Measurements from ENCODE around the gene ACLY. TPM values are rescaled to one million over a fixed set of nuclear protein-coding genes. Genes with fewer than 3 reads are reported as not detected.
"Not testable (repeated sequence)": the region's sequence is repeated elsewhere in the genome, so short reads cannot be mapped to it uniquely, and the experiment has no call there.

ACLY gene
- total RNA-seq, 2 experiments from 2014 or later: 142 to 153 TPM

GRCh38 chr17:41839448-41839847, 79.3 kb downstream of the ACLY start:
- H3K4me3 Mint-ChIP-seq; H3K36me3 Mint-ChIP-seq; ATAC-seq (ENCODE audit: low read depth); DNase-seq; H3K27ac Mint-ChIP-seq; H3K9me3 Mint-ChIP-seq; POLR2A ChIA-PET: not testable (repeated sequence)
- H3K27me3 Mint-ChIP-seq: peaks cover 13% of the 10 kb centered on the region
- H3K4me1 Mint-ChIP-seq: peaks cover 13% of the 10 kb centered on the region

- POLR2A ChIA-PET: no interaction called here
- peaks cover 16% of the 10 kb centered on the region for H3K4me1 Mint-ChIP-seq
- peak within 1 kb of the TSS; percentile 81 for H3K4me3 Mint-ChIP-seq
- DNase-seq: no peak
- no peak for ATAC-seq (ENCODE audit: low read depth)
- H3K27me3 Mint-ChIP-seq: peaks cover 13% of the 10 kb centered on the region
- H3K36me3 Mint-ChIP-seq: peaks cover under 1% of the 10 kb centered on the region
- H3K27ac Mint-ChIP-seq: no peak within 1 kb of the TSS
- H3K9me3 Mint-ChIP-seq: no peaks in the 10 kb centered on the region
These were observed 80.8 kb downstream of the ACLY start, which contains the start of gene KLHL10 for GRCh38 chr17:41837761-41838538. Gene KLHL10 (plus strand): TSS chr17:41837825. CDS start chr17:41837933, 108 bp downstream.

GRCh38 chr17:41836550-41837196, 82.1 kb downstream of the ACLY start:
- DNase-seq (no peak), ATAC-seq (ENCODE audit: low read depth) (no peak)
- H3K27me3 Mint-ChIP-seq: peaks cover 13% of the 10 kb centered on the region
- H3K27ac Mint-ChIP-seq: peak overlapping the region; percentile 51
- POLR2A ChIA-PET: no interaction called here
- H3K36me3 Mint-ChIP-seq: peaks cover 5% of the 10 kb centered on the region
- peak overlapping the region; percentile 81 for H3K4me3 Mint-ChIP-seq
- peaks cover 16% of the 10 kb centered on the region for H3K4me1 Mint-ChIP-seq
- no peaks in the 10 kb centered on the region for H3K9me3 Mint-ChIP-seq

GRCh38 chr17:41835800-41836549, 82.8 kb downstream of the ACLY start, which contains the start of gene NT5C3B:
Gene NT5C3B (minus strand): TSS chr17:41836232. CDS start chr17:41836193, 39 bp downstream.
- ATAC-seq (ENCODE audit: low read depth): peak; percentile 78
- Mint-ChIP-seq H3K9me3 (no peaks in the 10 kb centered on the region), H3K27me3 (peaks cover 13% of the 10 kb centered on the region), H3K36me3 (peaks cover 9% of the 10 kb centered on the region), H3K4me1 (peaks cover 16% of the 10 kb centered on the region), H3K27ac (peak within 1 kb of the TSS; percentile 55), H3K4me3 (peak within 1 kb of the TSS; percentile 85)
- POLR2A ChIA-PET: no interaction called here
- DNase-seq: peak; percentile 76

- POLR2A ChIA-PET: no interaction called here
- ATAC-seq (ENCODE audit: low read depth): peak; percentile 12
These were observed 83.4 kb downstream of the ACLY start for GRCh38 chr17:41835214-41835799.

GRCh38 chr17:41829961-41830360, 88.8 kb downstream of the ACLY start:
- H3K27me3 Mint-ChIP-seq; H3K4me1 Mint-ChIP-seq; H3K4me3 Mint-ChIP-seq; H3K9me3 Mint-ChIP-seq; H3K27ac Mint-ChIP-seq; POLR2A ChIA-PET; ATAC-seq (ENCODE audit: low read depth); DNase-seq: not testable (repeated sequence)
- peaks cover 13% of the 10 kb centered on the region for H3K36me3 Mint-ChIP-seq

More at GRCh38 chr17:41835214-41835799, 83.4 kb downstream of the ACLY start:
- no peak for DNase-seq
- Mint-ChIP-seq H3K4me1 (peaks cover 16% of the 10 kb centered on the region), H3K4me3 (peak overlapping the region; percentile 85), H3K9me3 (no peaks in the 10 kb centered on the region), H3K36me3 (peaks cover 11% of the 10 kb centered on the region), H3K27me3 (peaks cover 13% of the 10 kb centered on the region), H3K27ac (peak overlapping the region; percentile 55)

GRCh38 chr17:41825175-41825845, 93.4 kb downstream of the ACLY start:
- POLR2A ChIA-PET: no interaction called here
- ATAC-seq (ENCODE audit: low read depth): no peak
- Mint-ChIP-seq H3K27me3 (no peaks in the 10 kb centered on the region), H3K36me3 (peaks cover 2% of the 10 kb centered on the region), H3K27ac (no peak overlapping the region), H3K4me3 (no peak overlapping the region), H3K4me1 (no peaks in the 10 kb centered on the region), H3K9me3 (no peaks in the 10 kb centered on the region)
- DNase-seq: no peak

- POLR2A ChIA-PET: no interaction called here
These were observed 94.7 kb downstream of the ACLY start for GRCh38 chr17:41824086-41824485.

GRCh38 chr17:41823580-41823979, 95.2 kb downstream of the ACLY start:
- no peak for ATAC-seq (ENCODE audit: low read depth)
- Mint-ChIP-seq H3K27ac (no peak overlapping the region), H3K36me3 (peaks cover 2% of the 10 kb centered on the region), H3K4me3 (no peak overlapping the region), H3K4me1 (no peaks in the 10 kb centered on the region), H3K27me3 (no peaks in the 10 kb centered on the region), H3K9me3 (no peaks in the 10 kb centered on the region)
- DNase-seq: no peak
- POLR2A ChIA-PET: no interaction called here

More at GRCh38 chr17:41824086-41824485, 94.7 kb downstream of the ACLY start:
- no peak for ATAC-seq (ENCODE audit: low read depth)
- DNase-seq: no peak
- H3K36me3 Mint-ChIP-seq: peaks cover 2% of the 10 kb centered on the region
- H3K27ac Mint-ChIP-seq: no peak overlapping the region
- H3K4me1 Mint-ChIP-seq: no peaks in the 10 kb centered on the region
- H3K9me3 Mint-ChIP-seq: no peaks in the 10 kb centered on the region
- H3K27me3 Mint-ChIP-seq: no peaks in the 10 kb centered on the region
- no peak overlapping the region for H3K4me3 Mint-ChIP-seq

GRCh38 chr17:41823141-41823524, 95.6 kb downstream of the ACLY start:
- POLR2A ChIA-PET: interaction anchor here (0.6 kb wide), 1 partner anchor 41 kb away, joined by 3 read pairs; no protein-coding TSS in a partner anchor
- Mint-ChIP-seq H3K36me3 (peaks cover 2% of the 10 kb centered on the region), H3K27ac (no peak overlapping the region), H3K4me1 (no peaks in the 10 kb centered on the region), H3K9me3 (no peaks in the 10 kb centered on the region), H3K4me3 (no peak overlapping the region), H3K27me3 (no peaks in the 10 kb centered on the region)
- ATAC-seq (ENCODE audit: low read depth) (no peak), DNase-seq (no peak)

- POLR2A ChIA-PET: interaction anchor here (0.6 kb wide), 1 partner anchor 42 kb away, joined by 3 read pairs; no protein-coding TSS in a partner anchor
- Mint-ChIP-seq H3K4me1 (no peaks in the 10 kb centered on the region), H3K9me3 (no peaks in the 10 kb centered on the region), H3K27me3 (no peaks in the 10 kb centered on the region), H3K36me3 (peaks cover 2% of the 10 kb centered on the region), H3K4me3 (no peak overlapping the region), H3K27ac (no peak overlapping the region)
- ATAC-seq (ENCODE audit: low read depth) (no peak), DNase-seq (no peak)
These were observed 96.3 kb downstream of the ACLY start for GRCh38 chr17:41822216-41823140.

GRCh38 chr17:41821776-41822175, 97.0 kb downstream of the ACLY start:
- H3K27ac Mint-ChIP-seq: no peak overlapping the region
- no peaks in the 10 kb centered on the region for H3K36me3 Mint-ChIP-seq
- DNase-seq: no peak
- ATAC-seq (ENCODE audit: low read depth): no peak
- POLR2A ChIA-PET: no interaction called here
- H3K27me3 Mint-ChIP-seq: no peaks in the 10 kb centered on the region
- H3K4me3 Mint-ChIP-seq: no peak overlapping the region
- H3K9me3 Mint-ChIP-seq: no peaks in the 10 kb centered on the region
- no peaks in the 10 kb centered on the region for H3K4me1 Mint-ChIP-seq

Data from activated naive CD8-positive, alpha-beta T cell treated with anti-CD3 and anti-CD28 coated beads, Interleukin-2, amount 10 ng/mL, durations not matched to agents 7 days and 5 days (primary cell).